Hepatocyte (in vitro differentiated cells): ENCODE data around the gene COX6B1. TPM values are rescaled to one million over a fixed set of nuclear protein-coding genes. Genes with fewer than 3 reads are reported as not detected.

ENCODE experiments used
- DNase-seq: peaks from one replicate; pipeline ENCODE4 v3.0.0-alpha.2; 2016; ENCODE audit warnings: low spot score
- H2AFZ ChIP-seq: fragments of 200-600 bp; sonication (generic); 2 replicates; pipeline ENCODE4 v1.6.0; 2016; ENCODE audit warnings: antibody characterized with exemption, mild to moderate bottlenecking
- H3K27ac ChIP-seq: fragments of 200-600 bp; sonication (generic); 2 replicates; pipeline ENCODE4 v1.5.1; 2016; ENCODE audit warnings: mild to moderate bottlenecking
- H3K27me3 ChIP-seq: fragments of 200-600 bp; sonication (generic); 2 replicates; pipeline ENCODE4 v1.6.1; 2016
- H3K36me3 ChIP-seq: fragments of 200-600 bp; sonication (generic); replicated peaks from 2 replicates; pipeline ENCODE4 v1.5.1; 2016; ENCODE audit warnings: low read depth; ENCODE audit not compliant: insufficient read depth
- H3K4me1 ChIP-seq: fragments of 200-600 bp; sonication (generic); 2 replicates; pipeline ENCODE4 v1.5.1; 2016; ENCODE audit warnings: mild to moderate bottlenecking, moderate library complexity; ENCODE audit not compliant: insufficient read depth
- H3K4me2 ChIP-seq: fragments of 200-600 bp; sonication (generic); 2 replicates; pipeline ENCODE4 v1.6.0; 2016
- H3K4me3 ChIP-seq: fragments of 200-600 bp; sonication (generic); 2 replicates; pipeline ENCODE4 v1.5.1; 2016; ENCODE audit warnings: mild to moderate bottlenecking
- H3K79me2 ChIP-seq: fragments of 200-600 bp; sonication (generic); 2 replicates; pipeline ENCODE4 v1.6.0; 2017; ENCODE audit warnings: mild to moderate bottlenecking
- H3K9me2 ChIP-seq: fragments of 200-600 bp; sonication (generic); replicated peaks from 2 replicates; pipeline ENCODE4 v1.6.0; 2017; ENCODE audit warnings: mild to moderate bottlenecking; ENCODE audit not compliant: insufficient read depth
- H3K9me3 ChIP-seq: fragments of 200-600 bp; sonication (generic); 2 replicates; pipeline ENCODE4 v1.5.1; 2016; ENCODE audit warnings: low read depth, mild to moderate bottlenecking
- H4K20me1 ChIP-seq: fragments of 200-600 bp; sonication (generic); 2 replicates; pipeline ENCODE4 v1.6.0; 2016; ENCODE audit warnings: mild to moderate bottlenecking; ENCODE audit not compliant: insufficient read depth, poor library complexity, severe bottlenecking
- EZH2 ChIP-seq: fragments of 200-600 bp; sonication (generic); IDR thresholded peaks from 2 replicates; pipeline ENCODE4 v1.6.1; 2016; ENCODE audit warnings: antibody characterized with exemption, mild to moderate bottlenecking, borderline replicate concordance
- EZH2phosphoT487 ChIP-seq: fragments of 200-600 bp; sonication (generic); IDR thresholded peaks from one replicate; pipeline ENCODE4 v1.6.1; 2018; ENCODE audit warnings: antibody characterized with exemption, mild to moderate bottlenecking, low read depth, moderate library complexity; ENCODE audit not compliant: unreplicated experiment, severe bottlenecking
- WGBS: methylation state at CpG from one replicate; pipeline ENCODE4 v1.1.6; 2016; ENCODE audit warnings: low lambda C conversion rate; ENCODE audit errors: missing lambda C conversion rate; 5-methylcytosine and 5-hydroxymethylcytosine counted together
- polyA plus RNA-seq: library from polyadenylated mRNA; unstranded; fragments of >200 nt; fragmentation: Nextera tagmentation; extraction: Ambion mirVana; gene quantifications from 2 replicates; pipeline ENCODE4 v1.2.1, GENCODE V29; 2016
- total RNA-seq: library from RNA; depleted of rRNA; stranded (reverse); fragments of >200 nt; gene quantifications from 2 replicates; pipeline ENCODE4 v1.2.3, GENCODE V29; 2014
- TF ChIP-seq, protein P1 (sequence below): fragments of 200-600 bp; sonication (generic); IDR thresholded peaks from 2 replicates; pipeline ENCODE4 v1.5.1; 2016; ENCODE audit warnings: antibody characterized with exemption, mild to moderate bottlenecking; ENCODE audit not compliant: poor library complexity

COX6B1 gene
- total and polyA plus RNA-seq, 2 experiments from 2014 or later: 586 to 692 TPM

DNA sequence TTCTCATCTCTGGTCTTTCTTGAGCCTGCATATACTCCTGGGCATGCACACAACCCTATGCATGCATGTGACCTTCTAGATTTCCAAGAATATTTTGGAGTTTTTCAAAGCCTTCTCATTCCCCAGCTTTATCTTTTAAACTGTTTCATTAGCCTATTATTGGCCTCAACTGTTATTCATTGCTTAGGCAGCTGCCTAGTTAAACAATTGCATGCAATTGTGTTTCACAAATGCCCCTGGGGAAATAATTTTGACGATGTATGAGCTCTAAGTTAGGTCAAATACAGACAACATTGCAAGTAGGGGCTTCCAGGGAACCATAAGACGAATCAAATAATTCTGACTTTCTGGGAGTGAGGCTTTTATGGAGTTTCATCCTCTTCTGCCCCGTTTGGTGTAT is 15.9 kb downstream of the COX6B1 start:
- Histone ChIP-seq H3K4me3 (no peak overlapping the region), H2AFZ (no peak overlapping the region), H4K20me1 (no peaks in the 10 kb centered on the region), H3K9me2 (no peaks in the 10 kb centered on the region), H3K27ac (no peak overlapping the region), H3K9me3 (no peaks in the 10 kb centered on the region), H3K4me2 (no peak overlapping the region), H3K4me1 (no peaks in the 10 kb centered on the region), H3K36me3 (no peaks in the 10 kb centered on the region), H3K79me2 (no peaks in the 10 kb centered on the region), H3K27me3 (no peaks in the 10 kb centered on the region)
- 95% methylated on average over 3 of the region's 3 CpGs for WGBS
- no peak for DNase-seq
- TF ChIP-seq, protein P1, sequence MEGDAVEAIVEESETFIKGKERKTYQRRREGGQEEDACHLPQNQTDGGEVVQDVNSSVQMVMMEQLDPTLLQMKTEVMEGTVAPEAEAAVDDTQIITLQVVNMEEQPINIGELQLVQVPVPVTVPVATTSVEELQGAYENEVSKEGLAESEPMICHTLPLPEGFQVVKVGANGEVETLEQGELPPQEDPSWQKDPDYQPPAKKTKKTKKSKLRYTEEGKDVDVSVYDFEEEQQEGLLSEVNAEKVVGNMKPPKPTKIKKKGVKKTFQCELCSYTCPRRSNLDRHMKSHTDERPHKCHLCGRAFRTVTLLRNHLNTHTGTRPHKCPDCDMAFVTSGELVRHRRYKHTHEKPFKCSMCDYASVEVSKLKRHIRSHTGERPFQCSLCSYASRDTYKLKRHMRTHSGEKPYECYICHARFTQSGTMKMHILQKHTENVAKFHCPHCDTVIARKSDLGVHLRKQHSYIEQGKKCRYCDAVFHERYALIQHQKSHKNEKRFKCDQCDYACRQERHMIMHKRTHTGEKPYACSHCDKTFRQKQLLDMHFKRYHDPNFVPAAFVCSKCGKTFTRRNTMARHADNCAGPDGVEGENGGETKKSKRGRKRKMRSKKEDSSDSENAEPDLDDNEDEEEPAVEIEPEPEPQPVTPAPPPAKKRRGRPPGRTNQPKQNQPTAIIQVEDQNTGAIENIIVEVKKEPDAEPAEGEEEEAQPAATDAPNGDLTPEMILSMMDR: no peak
- TF ChIP-seq EZH2 (no peak), EZH2phosphoT487 (no peak)

DNA sequence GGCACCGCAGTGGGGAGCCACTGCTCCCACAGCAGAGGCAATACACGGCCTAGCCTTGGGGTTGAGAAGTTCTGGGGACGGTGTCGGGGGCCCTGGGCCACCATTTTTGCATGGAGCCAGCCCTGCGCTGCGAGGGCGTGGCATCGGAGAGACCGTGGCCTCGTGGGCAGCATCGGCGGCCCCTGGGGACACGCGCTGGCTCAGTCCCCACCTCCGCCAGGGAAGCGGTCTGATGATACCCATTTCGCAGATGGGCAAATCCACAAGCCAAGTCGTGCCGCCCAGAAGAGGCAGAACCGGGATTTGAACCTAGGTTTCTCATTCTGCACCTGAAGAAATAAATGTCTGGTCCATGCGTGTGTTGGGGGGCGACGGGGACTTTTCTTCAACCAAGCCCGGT is 17.0 kb downstream of the COX6B1 start:
- Histone ChIP-seq H3K27ac (no peak overlapping the region), H4K20me1 (no peaks in the 10 kb centered on the region), H2AFZ (no peak overlapping the region), H3K4me1 (no peaks in the 10 kb centered on the region), H3K4me3 (no peak overlapping the region), H3K27me3 (no peaks in the 10 kb centered on the region), H3K9me3 (no peaks in the 10 kb centered on the region), H3K36me3 (no peaks in the 10 kb centered on the region), H3K9me2 (no peaks in the 10 kb centered on the region), H3K4me2 (no peak overlapping the region), H3K79me2 (no peaks in the 10 kb centered on the region)
- WGBS: 96% methylated on average over 24 of the region's 24 CpGs
- no peak for DNase-seq
- TF ChIP-seq EZH2: no peak
- no peak for TF ChIP-seq EZH2phosphoT487
- TF ChIP-seq, protein P1: no peak

GRCh38 chr19:35665604-35666003 is 17.5 kb downstream of the COX6B1 start:
- Histone ChIP-seq H3K9me3 (no peaks in the 10 kb centered on the region), H3K36me3 (no peaks in the 10 kb centered on the region), H3K27me3 (no peaks in the 10 kb centered on the region), H3K79me2 (no peaks in the 10 kb centered on the region), H2AFZ (no peak overlapping the region), H3K27ac (no peak overlapping the region), H3K4me2 (no peak overlapping the region), H3K9me2 (no peaks in the 10 kb centered on the region), H4K20me1 (no peaks in the 10 kb centered on the region), H3K4me1 (no peaks in the 10 kb centered on the region), H3K4me3 (no peak overlapping the region)
- 89% methylated on average over 7 of the region's 7 CpGs for WGBS
- DNase-seq: no peak
- TF ChIP-seq, protein P1: no peak
- no peak for TF ChIP-seq EZH2phosphoT487
- no peak for TF ChIP-seq EZH2
